Measurements from ENCODE around the gene CLDN15.

DNA sequence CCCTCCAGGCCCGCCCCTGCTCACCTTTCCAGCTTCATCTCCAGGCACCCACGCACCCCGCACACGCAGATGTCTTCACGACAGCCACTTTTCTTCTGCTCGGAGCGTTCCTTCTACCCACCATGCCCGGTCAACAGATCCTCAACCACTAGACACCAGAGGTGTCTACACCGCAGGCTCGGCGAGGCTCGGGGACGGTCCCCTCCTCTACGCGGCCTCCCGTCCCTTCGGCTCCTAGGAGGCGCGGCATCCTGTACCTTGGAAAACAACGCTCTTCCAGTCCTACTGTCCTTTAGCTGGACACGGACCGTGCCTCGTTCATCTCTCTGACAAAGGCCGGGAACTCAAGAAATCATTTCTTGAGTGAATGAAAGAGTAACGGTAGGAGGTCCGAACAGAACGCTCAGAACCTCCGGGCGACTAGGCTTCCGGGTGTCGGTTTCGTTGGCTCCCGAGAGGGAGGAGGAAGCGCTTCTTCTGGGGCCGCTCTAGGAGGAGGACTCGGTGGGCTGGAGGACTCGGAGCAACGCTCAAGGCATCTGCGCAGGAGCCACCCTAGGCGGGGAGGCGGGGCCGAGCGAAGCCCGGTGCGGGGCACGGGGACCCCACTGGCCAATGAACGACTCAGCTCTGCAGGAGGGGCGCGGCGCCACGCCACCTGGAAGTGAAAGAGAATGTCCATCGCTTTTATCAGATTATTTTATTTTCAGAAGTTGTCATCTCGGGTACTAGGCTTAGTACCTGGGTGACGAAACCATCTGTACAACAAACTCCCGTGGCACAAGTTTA is 14.5 kb upstream of the CLDN15 start:
- TF ChIP-seq TAF1 (IDR thresholded peaks at IDR 0.05; ENCODE audit: low read depth, low read length) (0 out of 2 replicates have a peak, but pooled peaks have one; percentile 42), POLR2A (IDR thresholded peaks at IDR 0.05; ENCODE audit: low read depth, low read length) (peak; percentile 79)
